Aorta (tissue), 5 donors: Measurements from ENCODE around the gene KRTAP3-3. TPM values are rescaled to one million over a fixed set of nuclear protein-coding genes. Genes with fewer than 3 reads are reported as not detected.

ENCODE experiments used
- ATAC-seq: fragments of 200-7000 bp; cut with Tn5 transposase; one replicate; pipeline ENCODE4 v1.9.1; 2022; ENCODE audit warnings: moderate library complexity; ENCODE audit not compliant: low FRiP score
- DNase-seq, 2 donors: peaks; one replicate each; pipeline ENCODE4 v3.0.0-alpha.2; 2020
- H3K27ac ChIP-seq, 2 donors: one replicate each; pipeline ENCODE4 v1.5.1; 2013; ENCODE audit warnings: low read length in 2 of 2, mild to moderate bottlenecking in 2 of 2, moderate library complexity in 2 of 2, control low read depth in 1 of 2, inconsistent platforms in 1 of 2, low read depth in 1 of 2
- H3K27me3 ChIP-seq, 2 donors: one replicate each; pipeline ENCODE4 v1.6.1; 2013; ENCODE audit warnings: control low read depth in 1 of 2, low read length in 1 of 2, mild to moderate bottlenecking in 1 of 2, moderate library complexity in 1 of 2; ENCODE audit not compliant: insufficient read depth in 2 of 2, control insufficient read depth in 1 of 2
- H3K36me3 ChIP-seq, 2 donors: one replicate each; pipeline ENCODE4 v1.6.1; 2013; ENCODE audit warnings: control low read depth in 1 of 2, low read length in 1 of 2, mild to moderate bottlenecking in 1 of 2; ENCODE audit not compliant: insufficient read depth in 2 of 2, control insufficient read depth in 1 of 2
- H3K4me1 ChIP-seq, 2 donors: one replicate each; pipeline ENCODE4 v1.6.1; 2013; ENCODE audit warnings: low read length in 2 of 2, control low read depth in 1 of 2, mild to moderate bottlenecking in 1 of 2, moderate library complexity in 1 of 2; ENCODE audit not compliant: insufficient read depth in 2 of 2, control insufficient read depth in 1 of 2
- H3K4me3 ChIP-seq, 2 donors: one replicate each; pipeline ENCODE4 v1.5.1; 2013; ENCODE audit warnings: low read length in 2 of 2, control low read depth in 1 of 2, mild to moderate bottlenecking in 1 of 2
- H3K9me3 ChIP-seq: one replicate; pipeline ENCODE4 v1.6.1; 2013; ENCODE audit warnings: mild to moderate bottlenecking, low read length; ENCODE audit not compliant: control insufficient read depth
- WGBS, 2 donors: extraction: QIAGEN DNeasy Blood & Tissue Kit; methylation state at CpG; one replicate each; pipeline ENCODE4 v1.1.7; 2013; 5-methylcytosine and 5-hydroxymethylcytosine counted together
- intact Hi-C, 2 donors: fragments of 100-400 bp; cut with DNase I; formaldehyde crosslinking; loops; one replicate each; pipeline versions ENCODE4 v1.14.2 to v1.15.0; 2022
- polyA plus RNA-seq, 2 donors: library from polyadenylated mRNA; stranded (reverse); fragments of 200-250 nt; gene quantifications; one replicate each; pipeline ENCODE4 v1.2.3, GENCODE V29; 2013
- total RNA-seq, 2 donors: library from RNA; stranded (reverse); fragmentation: NEBNext Ultra II Directional; extraction: Animal tissue kit (Norgen Biotek cat#: 25700); gene quantifications; one replicate each; pipeline ENCODE4 v1.2.1, GENCODE V29; 2021
- donor health status: healthy with polysubstance abuse.
- donor health status: Bipolar disorder and iron deficiency.
- donor health status: DM: no; HTN: no; CAD: no.
- donor health status: DM: no; HTN: no; CAD: no.
- donor health status: DM: yes; HTN: yes; CAD: no.

Gene KRTAP3-3
- total and polyA plus RNA-seq, 4 donors, result not detected

DNA sequence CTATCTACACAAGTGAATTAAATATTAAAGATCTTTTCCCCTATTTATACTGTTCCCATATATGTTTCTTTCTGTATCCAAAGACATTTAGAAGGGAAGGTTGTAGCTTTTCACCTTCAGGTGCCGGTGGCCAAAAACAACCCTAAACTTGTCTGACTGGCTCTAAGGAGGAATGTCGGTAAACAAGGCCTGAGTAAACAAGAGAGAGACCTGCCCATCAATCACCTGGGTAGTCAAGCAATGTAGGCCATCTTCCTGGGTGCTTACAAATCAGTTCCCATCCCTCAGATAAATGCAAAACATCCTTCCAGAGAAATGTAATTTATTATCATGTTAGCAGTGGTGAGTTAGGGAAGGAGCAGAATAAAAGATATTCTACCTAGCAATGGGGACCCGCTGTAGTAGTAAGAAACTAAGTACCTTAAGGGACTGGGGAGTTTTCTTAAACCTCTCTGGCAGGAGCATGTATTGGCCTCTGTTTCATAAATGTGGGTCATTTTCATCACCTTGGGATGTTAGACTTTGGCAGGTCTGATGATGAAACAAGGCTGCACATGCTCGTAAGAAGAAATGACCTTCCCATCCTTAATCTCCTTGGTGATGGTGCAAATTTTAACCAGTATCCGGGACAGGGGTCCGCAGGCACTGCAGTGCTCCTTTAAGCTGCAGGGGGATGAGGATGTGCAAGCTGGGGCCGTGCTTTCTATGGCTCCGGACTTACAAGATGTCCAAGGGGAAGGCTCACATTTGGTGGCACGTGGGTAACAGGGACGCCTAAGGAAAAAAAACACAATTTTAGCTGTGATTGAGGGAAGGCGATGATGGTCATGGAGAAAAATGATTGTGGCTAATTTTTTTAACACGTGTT is 35.6 kb downstream of the KRTAP3-3 start:
- H3K27me3 ChIP-seq, result peaks cover 0 to 2% of the 10 kb centered on the region in 2 donors
- no peaks in the 10 kb centered on the region for H3K9me3 ChIP-seq
- no peak overlapping the region for H3K4me3 ChIP-seq
- intact Hi-C loops, result no loop called here
- no peaks in the 10 kb centered on the region for H3K4me1 ChIP-seq
- DNase-seq (no peak), ATAC-seq (no peak)
- 48 to 66% methylated on average over 12 of the region's 12 CpGs for WGBS, 2 donors
- no peak overlapping the region for H3K27ac ChIP-seq
- no peaks in the 10 kb centered on the region for H3K36me3 ChIP-seq

DNA sequence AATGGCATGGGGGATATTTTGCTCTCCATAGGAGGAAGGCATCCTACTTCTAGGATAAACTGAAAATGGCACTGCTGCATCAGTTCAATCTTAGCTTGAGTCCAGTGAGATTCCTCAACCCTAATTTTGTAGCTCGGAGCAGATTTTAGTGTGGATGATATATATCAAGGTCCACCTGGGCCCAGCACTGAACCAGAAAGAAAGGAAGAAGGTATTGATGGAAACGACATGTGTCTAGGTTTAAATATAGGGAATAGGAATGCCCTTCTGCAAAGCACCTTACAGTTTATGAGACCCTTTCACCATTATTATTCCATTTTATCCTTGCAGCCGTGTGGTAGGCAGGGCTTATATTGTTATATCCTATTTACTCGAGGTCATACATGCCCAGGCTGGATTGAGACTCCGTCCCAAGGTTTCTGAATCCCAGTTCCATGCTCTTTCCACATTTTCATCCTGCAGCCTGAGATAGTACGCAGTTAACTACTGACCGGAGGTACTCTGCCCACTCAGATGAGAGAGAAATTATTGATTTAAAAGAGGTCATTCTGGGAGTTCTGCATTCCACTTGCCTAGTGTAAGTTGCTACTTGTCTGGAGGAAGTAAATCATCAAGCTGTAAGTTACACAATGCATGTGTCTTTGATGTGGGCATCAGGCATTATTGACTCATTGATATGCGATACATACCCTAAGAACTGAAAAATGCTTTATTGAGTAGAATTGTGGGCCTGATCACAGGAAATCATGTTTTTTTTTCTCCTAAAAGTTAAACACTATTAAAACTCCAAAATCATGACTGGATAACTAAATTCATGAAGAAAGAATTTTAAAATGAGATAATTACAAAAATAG is 37.3 kb downstream of the KRTAP3-3 start:
- DNase-seq, result no peak
- intact Hi-C loops, result no loop called here
- no peak overlapping the region for H3K4me3 ChIP-seq
- H3K36me3 ChIP-seq, result no peaks in the 10 kb centered on the region
- no peak for ATAC-seq
- H3K27ac ChIP-seq, result no peak overlapping the region
- no peaks in the 10 kb centered on the region for H3K9me3 ChIP-seq
- H3K4me1 ChIP-seq, result no peaks in the 10 kb centered on the region
- H3K27me3 ChIP-seq, result peaks cover 0 to 2% of the 10 kb centered on the region in 2 donors
- 58 to 68% methylated on average over 8 of the region's 8 CpGs for WGBS, 2 donors

DNA sequence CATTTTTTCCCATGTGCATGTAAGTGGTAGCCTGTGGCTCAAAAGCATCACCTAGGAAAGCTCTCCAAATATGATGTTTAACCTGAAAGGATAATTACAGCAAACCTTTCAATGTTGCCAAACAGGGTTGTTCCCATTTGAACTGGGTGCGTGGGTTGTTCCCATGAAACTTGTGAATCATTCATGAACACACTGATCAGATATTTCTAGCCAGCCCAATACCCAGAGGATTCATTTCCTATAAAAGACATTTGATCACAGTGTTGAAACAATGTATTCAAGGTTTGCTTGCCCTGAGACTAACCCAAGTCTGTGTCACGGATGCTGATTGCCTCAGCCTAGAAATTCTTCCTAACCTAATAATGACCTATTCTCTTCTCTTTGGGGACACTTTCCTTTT is 40.1 kb downstream of the KRTAP3-3 start:
- DNase-seq, result no peak
- 83 to 85% methylated on average over 2 of the region's 2 CpGs for WGBS, 2 donors
- Histone ChIP-seq H3K27me3 (peaks cover 0 to under 1% of the 10 kb centered on the region in 2 donors), H3K9me3 (peaks cover 2% of the 10 kb centered on the region), H3K4me3 (no peak overlapping the region), H3K27ac (no peak overlapping the region), H3K4me1 (no peaks in the 10 kb centered on the region), H3K36me3 (no peaks in the 10 kb centered on the region)
- no peak for ATAC-seq
- intact Hi-C loops, result no loop called here

DNA sequence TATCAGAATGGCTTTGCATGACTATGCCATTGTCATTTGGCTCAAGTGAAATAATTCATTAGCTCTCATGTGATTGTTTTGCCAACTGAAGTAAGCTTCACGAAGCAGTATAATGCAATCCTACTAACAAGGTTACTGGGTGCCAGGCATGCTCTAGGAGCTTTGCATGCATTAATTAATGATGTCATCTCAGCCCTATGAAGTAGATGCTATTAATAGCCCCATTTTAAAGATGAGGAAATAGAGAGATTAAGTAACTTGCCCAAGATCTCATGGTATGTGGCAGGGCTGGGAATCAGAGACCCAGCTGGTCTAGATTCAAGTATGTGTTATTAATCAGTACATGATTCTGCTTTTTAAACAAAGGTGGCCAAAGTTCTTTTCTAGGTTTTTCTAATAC is 41.3 kb downstream of the KRTAP3-3 start:
- peaks cover 2% of the 10 kb centered on the region for H3K9me3 ChIP-seq
- H3K27ac ChIP-seq, result no peak overlapping the region
- no peaks in the 10 kb centered on the region for H3K4me1 ChIP-seq
- no peak for DNase-seq
- ATAC-seq, result no peak
- H3K27me3 ChIP-seq, result no peaks in the 10 kb centered on the region
- no peak overlapping the region for H3K4me3 ChIP-seq
- WGBS, 2 donors, result 28 to 39% methylated on average over 1 of the region's 1 CpG
- intact Hi-C loops, result no loop called here
- H3K36me3 ChIP-seq, result no peaks in the 10 kb centered on the region

DNA sequence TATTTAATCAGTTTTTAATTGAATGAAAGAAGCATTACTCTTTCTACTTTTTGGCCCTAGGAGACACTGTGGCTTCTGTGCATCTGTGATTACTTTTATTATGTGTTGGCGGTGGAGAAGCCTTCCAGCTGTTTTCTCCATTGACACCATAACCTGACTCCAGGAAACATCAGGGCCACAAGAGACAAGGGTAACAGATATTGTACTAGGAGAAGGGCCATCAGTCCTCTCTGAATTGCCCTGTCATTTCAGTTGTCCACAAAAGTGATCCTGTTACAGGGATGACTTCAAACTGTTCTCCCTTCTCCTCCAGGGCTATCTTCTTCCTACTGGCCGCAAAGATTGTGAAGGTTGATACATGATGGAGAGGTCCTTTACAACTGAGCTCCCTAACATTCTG is 41.8 kb downstream of the KRTAP3-3 start:
- Histone ChIP-seq H3K27ac (no peak overlapping the region), H3K27me3 (no peaks in the 10 kb centered on the region), H3K36me3 (no peaks in the 10 kb centered on the region), H3K4me1 (no peaks in the 10 kb centered on the region), H3K4me3 (no peak overlapping the region), H3K9me3 (peaks cover 2% of the 10 kb centered on the region)
- intact Hi-C loops, result no loop called here
- ATAC-seq (no peak), DNase-seq (no peak)
- 81% methylated on average over 2 of the region's 2 CpGs for WGBS, 2 donors

DNA sequence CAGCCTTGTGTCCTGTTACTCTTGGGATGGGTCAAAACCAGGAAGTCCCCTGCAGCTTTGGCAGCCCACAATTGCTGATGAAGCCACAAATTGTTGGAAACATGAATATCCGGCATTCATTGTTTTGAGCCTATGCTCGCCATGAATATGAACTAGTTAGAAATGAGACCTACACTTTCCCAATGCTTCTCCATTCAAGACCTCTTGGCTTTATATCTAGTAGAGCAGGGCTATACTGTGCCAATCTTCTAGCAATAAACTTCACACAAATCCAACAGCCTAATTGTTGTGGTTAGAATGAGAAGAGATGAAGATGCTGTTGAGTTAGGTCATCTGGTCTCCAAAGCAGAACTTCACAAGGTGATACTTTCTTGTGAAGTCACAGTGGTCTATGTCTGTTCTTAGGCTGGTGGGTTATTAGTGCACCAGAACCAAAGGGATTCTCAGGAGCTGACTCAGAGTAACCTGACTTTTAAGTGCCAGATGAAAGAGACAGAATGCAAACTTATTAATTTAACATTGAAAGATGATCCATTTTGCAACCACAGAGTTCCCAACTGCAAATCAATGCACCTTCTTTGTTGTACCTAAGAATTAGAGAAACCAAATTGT is 42.8 kb downstream of the KRTAP3-3 start:
- no peaks in the 10 kb centered on the region for H3K4me1 ChIP-seq
- ATAC-seq (no peak), DNase-seq (no peak)
- no peak overlapping the region for H3K4me3 ChIP-seq
- no peak overlapping the region for H3K27ac ChIP-seq
- H3K27me3 ChIP-seq, result no peaks in the 10 kb centered on the region
- H3K36me3 ChIP-seq, result no peaks in the 10 kb centered on the region
- intact Hi-C loops, result no loop called here
- 97 to 100% methylated on average over 2 of the region's 2 CpGs for WGBS, 2 donors
- peaks cover 2% of the 10 kb centered on the region for H3K9me3 ChIP-seq

DNA sequence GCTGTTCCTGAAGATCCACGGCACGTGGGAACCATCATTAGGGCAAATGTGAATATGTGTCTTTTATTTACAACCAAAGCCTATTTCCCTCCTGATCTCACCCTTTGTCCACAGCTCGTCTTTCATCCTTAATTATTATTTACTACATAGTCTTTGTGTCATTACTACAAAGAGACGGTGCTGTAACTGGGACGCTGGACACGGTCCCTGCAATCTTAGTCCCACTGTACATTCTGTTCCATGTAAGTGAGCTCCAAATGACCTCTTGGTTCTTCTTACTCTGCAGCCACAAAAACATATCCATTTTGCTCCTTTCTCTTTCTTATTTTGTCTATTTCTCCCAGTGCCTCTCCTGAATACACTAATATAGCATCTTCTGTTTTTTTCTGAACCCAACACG is 43.8 kb downstream of the KRTAP3-3 start:
- Histone ChIP-seq H3K27ac (no peak overlapping the region), H3K4me1 (no peaks in the 10 kb centered on the region), H3K27me3 (no peaks in the 10 kb centered on the region), H3K4me3 (no peak overlapping the region), H3K36me3 (no peaks in the 10 kb centered on the region), H3K9me3 (peaks cover 2% of the 10 kb centered on the region)
- intact Hi-C loops, result no loop called here
- DNase-seq, result no peak
- no peak for ATAC-seq
- 73 to 76% methylated on average over 7 of the region's 7 CpGs for WGBS, 2 donors

DNA sequence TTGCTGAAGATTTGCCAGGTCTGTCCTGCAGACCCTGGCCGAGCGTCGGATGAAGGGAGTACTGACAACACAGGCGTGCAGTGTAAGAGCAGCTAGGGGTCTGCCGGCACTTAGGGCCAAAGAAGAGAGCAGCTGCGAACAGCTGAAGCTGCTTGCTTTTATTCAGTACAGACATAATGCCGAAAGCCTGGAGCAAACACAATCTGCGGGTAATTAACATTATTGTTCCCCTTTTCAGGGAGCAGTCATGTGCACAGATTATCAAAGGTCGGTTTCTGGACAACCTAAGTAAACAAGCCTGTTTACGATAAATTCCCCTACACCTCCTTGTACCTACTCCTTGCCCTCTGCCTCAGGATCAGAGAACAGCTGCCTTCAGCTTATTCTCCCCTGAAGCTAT is 44.5 kb downstream of the KRTAP3-3 start:
- no peaks in the 10 kb centered on the region for H3K4me1 ChIP-seq
- no peak for ATAC-seq
- H3K27me3 ChIP-seq, result no peaks in the 10 kb centered on the region
- H3K36me3 ChIP-seq, result no peaks in the 10 kb centered on the region
- intact Hi-C loops, result no loop called here
- peaks cover 2% of the 10 kb centered on the region for H3K9me3 ChIP-seq
- no peak overlapping the region for H3K27ac ChIP-seq
- WGBS, 2 donors, result 20 to 21% methylated on average over 10 of the region's 10 CpGs
- DNase-seq, result no peak
- no peak overlapping the region for H3K4me3 ChIP-seq
